Stomach (tissue), 9 donors: ENCODE results near the gene UBE2Z. TPM values are rescaled to one million over a fixed set of nuclear protein-coding genes. Genes with fewer than 3 reads are reported as not detected.
A peak's percentile ranks its signal among the peaks of the same experiment; 100 is the strongest.

Experiments
- DNase-seq, 2 donors: peaks; one replicate each; pipeline versions ENCODE4 v3.0.0 to v3.0.0-alpha.2; 2013 to 2019
- H3K27ac ChIP-seq, 5 donors: fragments of 200-600 bp in 4 of 5; sonication (generic) in 4 of 5; one replicate each; pipeline ENCODE4 v1.5.1; 2013 to 2019; ENCODE audit warnings: mild to moderate bottlenecking in 1 of 5, moderate library complexity in 1 of 5
- H3K27me3 ChIP-seq, 3 donors: fragments of 200-600 bp; sonication (generic); one replicate each; pipeline ENCODE4 v1.5.1; 2017 to 2019; ENCODE audit warnings: mixed run types in 1 of 3
- H3K36me3 ChIP-seq, 4 donors: fragments of 200-600 bp; sonication (generic); 1 replicate in 3 of 4; 2 replicates in 1 of 4; pipeline ENCODE4 v1.5.1; 2016 to 2019
- H3K4me1 ChIP-seq, 4 donors: fragments of 200-600 bp; sonication (generic); one replicate each; pipeline ENCODE4 v1.5.1; 2016 to 2019
- H3K4me3 ChIP-seq, 4 donors: fragments of 200-600 bp; sonication (generic) in 3 of 4; one replicate each; pipeline ENCODE4 v1.5.1; 2016 to 2019; ENCODE audit warnings: mild to moderate bottlenecking in 1 of 4
- H3K9me3 ChIP-seq, 4 donors: fragments of 200-600 bp; sonication (generic); one replicate each; pipeline ENCODE4 v1.5.1; 2016 to 2019
- EP300 ChIP-seq: sonication (generic); formaldehyde crosslinking; IDR thresholded peaks from one replicate; pipeline ENCODE4 v1.6.1; 2017; ENCODE audit warnings: antibody characterized with exemption
- POLR2A ChIP-seq, 4 donors: fragments of 450-650 bp; IDR thresholded peaks; one replicate each; pipeline ENCODE4 v1.6.1; 2016; ENCODE audit warnings: antibody characterized with exemption in 4 of 4, control low read depth in 2 of 4, mild to moderate bottlenecking in 1 of 4, moderate library complexity in 1 of 4
- POLR2AphosphoS5 ChIP-seq, 3 donors: sonication (generic); formaldehyde crosslinking; IDR thresholded peaks; one replicate each; pipeline ENCODE4 v1.6.1; 2016; ENCODE audit warnings: antibody characterized with exemption in 3 of 3
- WGBS, 5 donors: extraction: QIAGEN DNeasy Blood & Tissue Kit in 3 of 5; methylation state at CpG; one replicate each; pipeline versions ENCODE4 v1.1.5 to v1.1.7; 2013 to 2018; 5-methylcytosine and 5-hydroxymethylcytosine counted together
- intact Hi-C: fragments of 100-400 bp; cut with DNase I; formaldehyde crosslinking; loops from one replicate; pipeline ENCODE4 v1.15.1; 2023; ENCODE audit warnings: low total_unique reads
- polyA plus RNA-seq, 3 donors: library from polyadenylated mRNA; stranded (reverse); fragments of 200-250 nt; gene quantifications; one replicate each; pipeline ENCODE4 v1.2.3, GENCODE V29; 2013
- total RNA-seq, 5 donors: library from RNA; depleted of rRNA; stranded (reverse); fragments of >200 nt; gene quantifications; one replicate each; pipeline versions ENCODE4 v1.1.0 to v1.2.3, GENCODE V29; 2014 to 2016
- TF ChIP-seq, protein P1 (sequence below), 7 experiments: fragments of 450-650 bp in 4 of 7; fragments of 200-600 bp in 3 of 7; sonication (generic) in 3 of 7; IDR thresholded peaks; one replicate each; pipeline ENCODE4 v1.5.1; 2016 to 2019; ENCODE audit warnings: antibody characterized with exemption in 7 of 7, control low read depth in 2 of 7, mild to moderate bottlenecking in 1 of 7
- donor health status: healthy with polysubstance abuse.
- donor health status: Bipolar disorder and iron deficiency.
- donor health status: healthy.

Gene UBE2Z
- total and polyA plus RNA-seq, 8 donors, result 28.1 to 55.6 (median 37.5) TPM

DNA sequence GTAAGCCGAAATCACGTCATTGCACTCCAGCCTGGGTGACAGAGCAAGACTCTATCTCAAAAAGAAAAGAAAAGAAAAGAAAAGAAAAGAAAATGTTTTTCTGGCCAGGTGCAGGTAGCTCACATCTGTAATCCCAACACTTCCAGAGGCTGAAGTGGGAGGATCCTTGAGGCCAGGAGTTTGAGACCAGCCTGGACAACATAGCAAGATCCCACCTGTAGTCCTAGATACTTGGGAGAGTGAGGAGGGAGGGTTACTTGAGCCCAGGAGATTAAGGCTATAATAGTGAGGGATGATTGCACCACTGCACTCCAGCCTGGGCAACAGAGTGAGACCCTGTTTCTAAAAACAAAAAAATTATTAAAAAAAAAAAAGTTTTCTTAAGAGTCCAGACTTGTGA is 18.1 kb upstream of the UBE2Z start:
- Histone ChIP-seq H3K27ac (no peak overlapping the region), H3K4me3 (no peak overlapping the region), H3K27me3 (no peaks in the 10 kb centered on the region), H3K4me1 (peaks cover 17 to 30% (median 25%) of the 10 kb centered on the region in 4 donors), H3K9me3 (no peaks in the 10 kb centered on the region), H3K36me3 (peaks cover 2 to 9% (median 8%) of the 10 kb centered on the region in 4 donors)
- intact Hi-C loops, result no loop called here
- no peak for DNase-seq
- WGBS, 5 donors, result 83 to 96% (median 89%) methylated on average over 2 of the region's 2 CpGs
- TF ChIP-seq EP300, result no peak
- TF ChIP-seq, protein P1, sequence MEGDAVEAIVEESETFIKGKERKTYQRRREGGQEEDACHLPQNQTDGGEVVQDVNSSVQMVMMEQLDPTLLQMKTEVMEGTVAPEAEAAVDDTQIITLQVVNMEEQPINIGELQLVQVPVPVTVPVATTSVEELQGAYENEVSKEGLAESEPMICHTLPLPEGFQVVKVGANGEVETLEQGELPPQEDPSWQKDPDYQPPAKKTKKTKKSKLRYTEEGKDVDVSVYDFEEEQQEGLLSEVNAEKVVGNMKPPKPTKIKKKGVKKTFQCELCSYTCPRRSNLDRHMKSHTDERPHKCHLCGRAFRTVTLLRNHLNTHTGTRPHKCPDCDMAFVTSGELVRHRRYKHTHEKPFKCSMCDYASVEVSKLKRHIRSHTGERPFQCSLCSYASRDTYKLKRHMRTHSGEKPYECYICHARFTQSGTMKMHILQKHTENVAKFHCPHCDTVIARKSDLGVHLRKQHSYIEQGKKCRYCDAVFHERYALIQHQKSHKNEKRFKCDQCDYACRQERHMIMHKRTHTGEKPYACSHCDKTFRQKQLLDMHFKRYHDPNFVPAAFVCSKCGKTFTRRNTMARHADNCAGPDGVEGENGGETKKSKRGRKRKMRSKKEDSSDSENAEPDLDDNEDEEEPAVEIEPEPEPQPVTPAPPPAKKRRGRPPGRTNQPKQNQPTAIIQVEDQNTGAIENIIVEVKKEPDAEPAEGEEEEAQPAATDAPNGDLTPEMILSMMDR (IDR thresholded peaks at IDR 0.05), result no peak
- no peak for TF ChIP-seq POLR2A (IDR thresholded peaks at IDR 0.05)
- TF ChIP-seq POLR2AphosphoS5 (IDR thresholded peaks at IDR 0.05), result no peak

DNA sequence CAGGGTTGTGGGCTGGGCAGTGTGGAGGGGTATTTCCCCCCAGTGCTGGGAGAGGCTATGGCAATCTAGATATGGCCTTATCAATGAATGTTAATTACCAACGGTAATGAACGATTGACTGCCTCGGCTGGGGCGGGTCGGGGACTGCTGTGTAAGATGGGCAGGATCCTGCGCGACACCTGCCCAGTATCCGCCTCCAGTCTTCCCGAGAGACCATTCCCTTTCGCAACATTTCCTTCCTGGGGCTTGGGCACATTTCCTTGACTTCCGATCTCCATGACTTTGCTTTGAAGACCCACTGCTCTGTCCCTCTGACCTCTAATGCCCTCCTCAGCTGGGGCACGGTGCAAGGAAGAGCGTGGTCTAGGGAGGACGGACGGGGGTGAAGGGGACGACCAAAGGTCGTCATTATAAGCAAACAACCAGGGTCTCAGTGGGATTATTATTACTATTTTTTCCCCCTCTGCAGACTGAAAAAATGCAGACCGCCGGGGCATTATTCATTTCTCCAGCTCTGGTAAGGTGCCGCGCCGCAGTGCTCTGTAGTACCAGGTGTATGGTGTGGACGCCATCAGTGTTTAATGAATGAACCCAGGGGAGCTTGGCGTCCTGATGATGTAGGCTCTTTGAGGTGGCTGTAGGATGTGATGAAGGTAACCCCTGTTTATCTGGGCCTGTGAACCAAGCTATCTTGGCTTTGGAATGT is 15.1 kb upstream of the UBE2Z start:
- no peaks in the 10 kb centered on the region for H3K9me3 ChIP-seq
- H3K4me3 ChIP-seq, result peak overlapping the region; percentile 64 to 92 (median 78)
- intact Hi-C loops, result no loop called here
- peaks cover 17 to 29% (median 25%) of the 10 kb centered on the region in 4 donors for H3K4me1 ChIP-seq
- 0 to 2% (median 1%) methylated on average over 15 to 24 of the region's 24 CpGs for WGBS, 5 donors
- no peaks in the 10 kb centered on the region for H3K27me3 ChIP-seq
- peaks cover 11 to 39% (median 38%) of the 10 kb centered on the region in 4 donors for H3K36me3 ChIP-seq
- no peak for DNase-seq
- peak in 1 of 4 donors; percentile 1 for TF ChIP-seq POLR2A (IDR thresholded peaks at IDR 0.05)
- TF ChIP-seq, protein P1 (IDR thresholded peaks at IDR 0.05), result no peak
- H3K27ac ChIP-seq, result peak overlapping the region; percentile 82 to 90 (median 85)

DNA sequence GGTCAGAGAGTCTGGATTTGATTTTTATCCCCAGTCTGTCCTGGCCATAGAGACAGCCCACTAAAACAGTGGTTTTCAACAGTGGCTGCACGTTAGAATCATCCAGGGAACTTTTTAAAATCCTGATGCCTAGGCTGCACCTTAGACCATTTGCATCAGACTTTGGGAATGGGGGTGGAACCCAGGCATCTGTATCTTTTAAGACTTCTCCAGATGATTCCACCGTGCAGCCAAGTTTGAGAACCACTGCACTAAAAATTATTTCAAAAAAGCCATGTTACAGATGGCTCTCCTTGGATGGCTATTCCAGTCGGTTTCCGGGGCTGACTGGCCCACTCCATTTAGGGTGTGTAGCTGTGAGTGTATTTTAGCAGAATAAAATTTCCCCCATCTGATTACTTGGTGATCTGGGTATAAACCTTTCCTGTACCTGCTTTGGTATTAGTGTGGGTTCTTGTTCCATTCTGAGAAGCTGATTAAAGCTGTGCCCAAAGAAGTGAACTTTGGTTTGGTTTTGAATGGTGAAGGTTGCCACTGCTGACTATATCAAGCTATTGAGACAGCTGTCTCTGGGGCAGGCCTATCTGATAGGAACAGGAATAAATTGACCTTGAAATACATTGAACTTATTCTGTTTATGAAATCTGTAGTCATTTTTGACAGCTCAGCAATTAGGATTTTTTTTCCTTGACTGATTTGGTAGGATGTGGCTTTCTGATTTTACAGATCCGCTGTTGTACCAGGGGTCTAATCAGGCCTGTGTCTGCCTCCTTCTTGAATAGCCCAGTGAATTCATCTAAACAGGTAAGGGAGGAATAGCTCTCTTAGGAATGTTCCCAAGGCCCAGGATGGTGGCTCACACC is 14.3 kb upstream of the UBE2Z start:
- TF ChIP-seq, protein P1 (IDR thresholded peaks at IDR 0.05), result no peak
- TF ChIP-seq POLR2A (IDR thresholded peaks at IDR 0.05) (no peak), POLR2AphosphoS5 (IDR thresholded peaks at IDR 0.05) (no peak)
- H3K4me1 ChIP-seq, result peaks cover 17 to 29% (median 25%) of the 10 kb centered on the region in 4 donors
- H3K27ac ChIP-seq, result peak overlapping the region in 3 of 5 donors; percentile 84 to 90 (median 87)
- no peak for DNase-seq
- peak overlapping the region; percentile 64 to 92 (median 78) for H3K4me3 ChIP-seq
- intact Hi-C loops, result no loop called here
- 51 to 71% (median 59%) methylated on average over 5 of the region's 5 CpGs for WGBS, 5 donors
- no peaks in the 10 kb centered on the region for H3K27me3 ChIP-seq
- no peaks in the 10 kb centered on the region for H3K9me3 ChIP-seq
- H3K36me3 ChIP-seq, result peaks cover 15 to 45% (median 43%) of the 10 kb centered on the region in 4 donors

DNA sequence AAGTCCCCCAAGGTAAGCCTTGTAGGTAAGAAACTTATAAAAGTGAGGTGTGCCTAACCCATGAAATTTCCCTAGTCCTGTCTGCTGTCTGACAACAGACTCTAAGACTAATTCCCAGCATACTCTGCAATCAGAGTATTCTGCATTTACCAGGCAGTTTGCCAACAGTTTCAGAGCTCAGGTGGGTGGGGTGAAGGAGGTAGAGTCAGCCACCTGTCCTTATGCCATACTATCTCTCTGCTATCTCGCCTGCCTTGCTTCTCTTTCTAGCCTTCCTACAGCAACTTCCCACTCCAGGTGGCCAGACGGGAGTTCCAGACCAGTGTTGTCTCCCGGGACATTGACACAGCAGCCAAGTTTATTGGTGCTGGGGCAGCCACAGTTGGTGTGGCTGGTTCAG is 13.3 kb upstream of the UBE2Z start:
- H3K27me3 ChIP-seq, result no peaks in the 10 kb centered on the region
- intact Hi-C loops, result no loop called here
- peaks cover 17 to 29% (median 25%) of the 10 kb centered on the region in 4 donors for H3K4me1 ChIP-seq
- no peaks in the 10 kb centered on the region for H3K9me3 ChIP-seq
- 49 to 74% (median 65%) methylated on average over 3 of the region's 3 CpGs for WGBS, 5 donors
- H3K4me3 ChIP-seq, result peak overlapping the region in 1 of 4 donors; percentile 3
- no peak for TF ChIP-seq POLR2A (IDR thresholded peaks at IDR 0.05)
- no peak for TF ChIP-seq POLR2AphosphoS5 (IDR thresholded peaks at IDR 0.05)
- TF ChIP-seq, protein P1 (IDR thresholded peaks at IDR 0.05), result no peak
- no peak for TF ChIP-seq EP300
- H3K36me3 ChIP-seq, result peaks cover 15 to 45% (median 43%) of the 10 kb centered on the region in 4 donors
- peak in 1 of 2 donors; percentile 37 for DNase-seq
- no peak overlapping the region for H3K27ac ChIP-seq
